ENCODE results near the gene ECEL1.
"Not testable (repeated sequence)": the region's sequence is repeated elsewhere in the genome, so short reads cannot be mapped to it uniquely, and the experiment has no call there.

Gene ECEL1, protein sequence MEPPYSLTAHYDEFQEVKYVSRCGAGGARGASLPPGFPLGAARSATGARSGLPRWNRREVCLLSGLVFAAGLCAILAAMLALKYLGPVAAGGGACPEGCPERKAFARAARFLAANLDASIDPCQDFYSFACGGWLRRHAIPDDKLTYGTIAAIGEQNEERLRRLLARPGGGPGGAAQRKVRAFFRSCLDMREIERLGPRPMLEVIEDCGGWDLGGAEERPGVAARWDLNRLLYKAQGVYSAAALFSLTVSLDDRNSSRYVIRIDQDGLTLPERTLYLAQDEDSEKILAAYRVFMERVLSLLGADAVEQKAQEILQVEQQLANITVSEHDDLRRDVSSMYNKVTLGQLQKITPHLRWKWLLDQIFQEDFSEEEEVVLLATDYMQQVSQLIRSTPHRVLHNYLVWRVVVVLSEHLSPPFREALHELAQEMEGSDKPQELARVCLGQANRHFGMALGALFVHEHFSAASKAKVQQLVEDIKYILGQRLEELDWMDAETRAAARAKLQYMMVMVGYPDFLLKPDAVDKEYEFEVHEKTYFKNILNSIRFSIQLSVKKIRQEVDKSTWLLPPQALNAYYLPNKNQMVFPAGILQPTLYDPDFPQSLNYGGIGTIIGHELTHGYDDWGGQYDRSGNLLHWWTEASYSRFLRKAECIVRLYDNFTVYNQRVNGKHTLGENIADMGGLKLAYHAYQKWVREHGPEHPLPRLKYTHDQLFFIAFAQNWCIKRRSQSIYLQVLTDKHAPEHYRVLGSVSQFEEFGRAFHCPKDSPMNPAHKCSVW

DNA sequence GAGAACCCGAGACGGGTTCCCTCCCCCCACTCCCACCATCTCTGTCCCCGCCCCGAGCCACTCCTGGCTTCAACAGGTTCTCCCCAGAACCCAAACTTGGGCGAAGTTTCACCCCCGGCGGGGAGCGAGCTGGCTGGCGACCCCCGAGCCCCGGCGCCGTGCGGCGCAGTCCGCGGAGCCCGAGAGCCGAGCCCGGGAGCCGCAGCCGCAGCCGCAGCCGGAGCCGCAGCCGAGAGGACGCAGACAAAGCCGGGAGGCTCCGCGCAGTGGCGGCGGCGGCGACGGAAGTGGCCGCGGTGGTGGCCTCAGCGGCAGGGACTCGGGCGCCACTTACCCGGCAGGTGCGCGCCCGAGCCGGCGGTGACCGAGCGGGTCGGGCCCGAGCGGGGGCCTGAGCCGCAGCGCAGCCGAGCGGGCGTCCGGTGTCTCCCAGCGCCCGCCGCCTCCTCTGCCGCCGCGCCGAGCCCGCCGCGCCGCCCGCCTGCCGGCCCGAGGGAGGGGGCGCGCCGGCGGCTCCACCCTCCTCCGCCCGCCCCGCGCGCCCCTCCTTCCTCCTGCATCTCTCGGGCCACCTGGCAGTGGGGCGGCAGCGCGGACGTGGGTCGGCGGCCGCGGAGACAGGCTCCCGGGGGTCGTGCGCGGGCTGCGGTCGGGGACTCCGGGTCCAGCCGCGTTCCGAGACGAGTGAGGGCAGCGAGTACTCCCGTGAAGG, at the start of gene ECEL1:
TSS of gene ECEL1 (minus strand) at position 450 of the 712 bp plus-strand sequence. CDS start 1,181 bp downstream, outside the sequence.
- no peak for DNase-seq

DNA sequence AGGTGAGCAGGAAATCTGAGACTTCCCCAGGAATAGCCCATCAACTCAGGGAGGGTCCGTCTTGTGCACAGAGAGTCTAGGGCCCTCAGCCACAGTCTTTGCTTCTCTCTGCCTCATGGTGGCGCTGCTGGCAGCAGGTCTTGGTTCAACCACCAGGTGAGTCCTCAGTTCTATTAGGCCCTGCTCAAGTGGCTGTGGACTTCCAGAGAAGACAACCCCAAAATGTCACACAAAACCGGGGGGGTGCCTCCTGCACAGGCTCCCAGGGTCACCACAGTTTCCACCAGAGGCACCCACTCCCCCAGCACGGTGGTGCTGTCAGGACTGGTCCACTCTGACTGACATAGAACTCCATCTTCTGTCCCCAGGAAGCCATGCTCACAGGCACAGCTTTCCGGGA, 49.4 kb upstream of the ECEL1 start:
- no peak for DNase-seq

DNA sequence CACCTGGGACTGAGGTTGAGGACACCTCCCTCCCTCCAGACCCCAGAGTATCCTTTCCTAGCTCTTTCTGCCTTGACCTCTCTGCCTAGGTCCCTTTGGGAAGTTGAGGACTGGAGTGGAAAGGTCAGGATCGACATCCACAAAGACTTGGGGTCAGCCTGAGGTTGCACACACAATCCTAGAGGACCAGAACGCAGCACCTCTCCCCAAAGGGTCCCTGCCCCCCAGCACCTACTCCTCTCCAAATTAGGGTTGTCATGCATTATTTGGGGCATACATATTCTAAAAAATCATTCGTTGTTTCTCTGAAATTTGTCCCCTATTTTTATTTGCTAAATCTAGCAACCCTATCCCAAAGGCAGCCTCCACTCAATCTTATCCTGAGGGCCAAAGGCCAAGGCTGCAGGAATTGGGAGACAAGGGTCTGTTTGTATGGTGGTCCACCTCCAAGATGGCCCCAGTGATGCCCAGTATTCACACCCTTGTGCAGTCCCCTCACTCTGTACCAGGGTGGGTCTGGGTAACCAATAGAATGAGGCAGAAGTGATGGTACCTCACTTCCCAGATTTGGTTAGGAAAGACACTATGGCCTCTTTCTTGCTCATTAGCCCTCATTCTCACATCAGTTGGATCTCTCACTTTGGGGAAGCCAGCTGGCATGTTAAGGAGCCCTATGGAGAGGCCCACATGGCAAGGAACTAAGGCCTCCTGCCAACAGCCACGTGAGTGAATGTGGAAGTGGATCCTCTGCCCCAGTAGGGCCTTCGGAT, 48.3 kb upstream of the ECEL1 start:
- DNase-seq: no peak

DNA sequence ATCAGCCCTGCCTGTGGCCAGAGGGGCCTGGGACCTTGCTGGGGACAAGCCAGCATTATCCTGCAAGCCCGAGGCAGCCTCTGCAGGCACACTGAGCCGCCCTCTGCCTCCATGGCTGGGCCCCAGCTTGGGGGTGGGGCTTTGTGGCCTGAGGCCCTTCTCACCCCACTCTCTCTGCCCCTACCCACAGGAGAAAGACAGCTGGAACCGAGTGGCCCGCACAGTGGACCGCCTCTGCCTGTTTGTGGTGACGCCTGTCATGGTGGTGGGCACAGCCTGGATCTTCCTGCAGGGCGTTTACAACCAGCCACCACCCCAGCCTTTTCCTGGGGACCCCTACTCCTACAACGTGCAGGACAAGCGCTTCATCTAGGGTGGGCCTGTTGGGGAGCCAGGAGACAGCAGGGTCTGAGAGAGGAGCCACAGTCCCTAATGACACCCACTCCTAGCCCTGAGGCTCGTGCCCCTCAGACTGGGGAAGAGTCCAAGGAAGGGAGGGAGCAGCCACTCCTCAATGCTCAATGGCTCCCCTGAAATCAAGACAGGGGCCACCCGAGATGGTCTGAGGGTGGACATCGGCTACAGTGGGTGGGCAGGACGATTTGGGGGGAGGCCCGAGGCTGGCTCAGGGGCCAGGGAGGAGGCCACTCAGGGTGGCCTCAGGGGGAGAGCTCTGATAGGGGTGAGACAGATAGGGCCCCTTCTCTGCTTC, 47.5 kb upstream of the ECEL1 start:
- no peak for DNase-seq

DNA sequence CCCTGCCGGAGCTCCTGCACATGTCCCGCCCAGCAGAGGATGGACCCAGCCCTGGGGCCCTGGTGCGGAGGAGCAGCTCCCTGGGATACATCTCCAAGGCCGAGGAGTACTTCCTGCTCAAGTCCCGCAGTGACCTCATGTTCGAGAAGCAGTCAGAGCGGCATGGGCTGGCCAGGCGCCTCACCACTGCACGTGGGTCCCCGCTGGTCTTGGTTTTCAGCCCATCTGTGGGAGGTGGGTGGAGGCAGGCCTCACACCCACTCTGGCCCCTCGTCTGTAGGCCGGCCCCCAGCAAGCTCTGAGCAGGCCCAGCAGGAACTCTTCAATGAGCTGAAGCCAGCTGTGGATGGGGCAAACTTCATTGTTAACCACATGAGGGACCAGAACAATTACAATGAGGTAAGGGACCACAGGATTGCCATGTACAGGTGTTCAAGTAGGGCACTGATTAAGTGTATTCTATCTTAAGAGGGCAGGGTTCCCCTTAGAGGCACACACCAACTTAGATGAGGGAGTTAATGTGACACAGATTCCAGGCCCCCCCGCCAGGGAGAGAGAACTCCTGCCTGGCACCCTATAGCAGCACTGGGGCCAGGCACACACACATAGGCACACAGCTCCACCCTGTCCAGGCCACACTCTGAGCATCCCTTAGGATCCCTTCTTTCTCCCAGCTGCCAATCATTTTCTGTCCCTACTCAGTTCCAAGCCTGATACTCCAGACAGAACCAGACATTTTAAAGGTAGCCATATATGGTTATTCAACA, 46.5 kb upstream of the ECEL1 start:
- no peak for DNase-seq

DNA sequence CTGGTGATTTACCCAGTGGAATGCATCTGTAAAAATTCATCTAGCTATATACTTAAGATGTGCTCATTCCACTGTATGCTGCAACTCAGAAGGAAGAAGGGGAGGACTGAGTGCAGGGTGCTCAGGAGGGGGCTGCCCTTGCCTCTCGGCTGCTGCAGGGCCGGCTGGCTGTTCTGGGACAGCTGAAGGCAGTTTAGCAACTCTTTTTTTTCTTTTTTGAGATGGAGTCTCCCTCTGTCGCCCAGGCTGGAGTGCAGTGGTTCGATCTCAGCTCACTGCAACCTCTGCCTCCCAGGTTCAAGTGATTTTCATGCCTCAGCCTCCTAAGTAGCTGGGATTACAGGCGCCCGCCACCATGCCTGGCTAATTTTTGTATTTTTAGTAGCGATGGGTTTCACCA, 45.2 kb upstream of the ECEL1 start:
- DNase-seq: not testable (repeated sequence)

DNA sequence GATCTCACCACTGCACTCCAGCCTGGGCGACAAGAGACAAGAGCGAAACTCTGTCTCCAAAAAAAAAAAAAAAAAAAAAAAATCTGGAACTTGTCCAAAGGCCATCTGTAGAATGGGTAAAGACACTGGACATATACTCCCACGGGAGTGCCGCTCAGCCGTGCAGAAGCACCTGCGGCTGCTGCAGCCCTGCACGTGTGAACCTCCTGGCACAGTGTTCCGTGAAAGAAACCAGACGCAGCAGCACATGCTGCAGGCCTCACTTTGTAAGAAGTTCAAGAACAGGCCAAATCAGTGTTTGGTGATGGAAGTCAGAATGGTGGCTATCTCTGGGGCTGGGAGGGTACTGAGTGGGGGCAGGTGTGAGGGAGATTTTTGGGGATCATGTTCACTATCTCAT, 44.8 kb upstream of the ECEL1 start:
- DNase-seq: no peak

DNA sequence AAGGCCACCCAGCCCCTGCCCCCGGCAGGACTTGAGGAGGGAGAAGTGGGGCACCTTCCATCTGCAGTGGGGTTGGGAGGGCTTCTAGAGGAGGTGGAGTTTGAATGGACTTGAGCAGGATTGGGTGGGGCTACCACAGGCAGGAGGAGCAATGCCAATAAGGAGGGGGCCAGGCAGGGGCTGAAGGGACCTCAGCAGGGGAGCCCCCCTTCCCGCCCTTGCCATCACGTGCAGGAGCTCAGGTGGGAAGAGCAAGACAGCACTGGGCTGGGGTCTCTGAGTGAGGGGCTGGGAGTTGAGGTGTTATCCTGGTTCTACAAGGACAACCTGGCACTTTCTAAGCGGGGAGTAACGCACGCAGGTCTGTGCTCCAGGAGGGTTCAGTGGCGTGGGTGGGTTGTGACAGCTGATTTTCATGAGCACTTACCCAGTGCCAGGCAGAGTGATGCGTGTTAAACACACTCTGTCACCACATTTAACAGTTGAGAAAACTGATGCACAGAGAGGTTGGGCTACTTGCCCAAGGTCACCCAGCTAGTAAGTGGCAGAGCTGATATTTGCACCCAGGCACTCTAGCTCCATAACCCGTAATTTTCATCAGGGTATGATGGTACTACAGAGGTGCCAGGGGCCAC, 43.1 kb upstream of the ECEL1 start:
- DNase-seq: no peak

DNA sequence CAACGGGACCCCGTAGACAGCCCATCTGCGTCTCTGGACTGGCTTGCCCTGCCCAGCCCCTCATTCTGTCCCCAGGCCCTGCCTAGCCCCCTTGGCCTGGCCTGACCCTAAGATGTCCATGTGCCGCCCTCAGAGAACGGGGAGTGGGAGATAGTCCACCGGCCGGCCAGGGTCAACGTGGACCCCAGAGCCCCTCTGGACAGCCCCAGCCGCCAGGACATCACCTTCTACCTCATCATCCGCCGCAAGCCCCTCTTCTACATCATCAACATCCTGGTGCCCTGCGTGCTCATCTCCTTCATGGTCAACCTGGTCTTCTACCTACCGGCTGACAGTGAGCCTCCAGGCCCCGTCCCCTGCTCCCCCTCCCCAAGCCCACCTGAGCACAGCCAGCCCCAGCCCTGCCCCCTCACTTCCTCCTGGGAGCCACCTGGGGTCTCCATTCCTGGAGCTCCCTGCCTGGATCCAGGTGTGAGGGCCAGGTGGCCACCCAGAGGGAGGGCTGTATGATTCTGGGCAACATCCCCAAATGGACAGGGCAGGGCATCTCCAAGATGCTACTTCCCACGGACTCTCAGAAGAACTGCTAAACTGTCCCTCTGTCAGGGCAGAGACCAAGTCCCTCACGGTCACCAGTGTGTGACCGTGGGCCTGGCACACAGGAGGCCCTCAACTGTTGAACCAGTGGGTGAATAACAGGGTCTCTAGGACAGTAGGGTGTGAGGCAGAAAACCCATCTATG, 42.3 kb upstream of the ECEL1 start:
- DNase-seq: no peak

DNA sequence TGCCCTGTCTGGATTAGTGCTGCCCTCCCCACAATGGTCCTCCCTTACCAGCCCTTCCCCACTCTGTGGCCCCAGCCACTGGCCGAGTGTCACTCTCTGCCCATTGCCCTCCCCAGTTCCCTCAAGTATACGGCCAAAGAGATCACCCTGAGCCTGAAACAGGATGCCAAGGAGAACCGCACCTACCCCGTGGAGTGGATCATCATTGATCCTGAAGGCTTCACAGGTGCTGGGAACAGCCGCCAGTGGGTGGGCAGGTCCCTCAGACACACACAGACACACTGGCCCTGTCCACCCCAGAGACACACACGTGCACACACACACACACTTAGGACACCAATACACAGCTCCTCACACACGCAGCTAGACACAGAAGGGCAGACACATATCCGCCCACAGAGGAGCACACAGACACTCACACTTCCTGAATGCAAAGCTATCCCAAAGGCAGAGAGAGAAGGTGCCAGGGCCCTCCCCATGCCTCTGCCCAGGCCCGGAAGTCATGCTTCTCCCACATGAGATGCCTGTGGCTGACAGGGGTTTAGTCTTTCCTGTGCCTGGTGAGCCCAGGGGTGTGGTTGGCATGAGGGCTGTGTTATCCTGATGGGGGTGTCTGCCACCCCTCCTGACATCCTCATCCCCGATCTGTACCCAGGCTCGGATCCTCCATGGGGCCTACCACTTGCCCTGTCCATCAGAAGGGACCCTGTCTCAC, 41.3 kb upstream of the ECEL1 start:
- DNase-seq: no peak

DNA sequence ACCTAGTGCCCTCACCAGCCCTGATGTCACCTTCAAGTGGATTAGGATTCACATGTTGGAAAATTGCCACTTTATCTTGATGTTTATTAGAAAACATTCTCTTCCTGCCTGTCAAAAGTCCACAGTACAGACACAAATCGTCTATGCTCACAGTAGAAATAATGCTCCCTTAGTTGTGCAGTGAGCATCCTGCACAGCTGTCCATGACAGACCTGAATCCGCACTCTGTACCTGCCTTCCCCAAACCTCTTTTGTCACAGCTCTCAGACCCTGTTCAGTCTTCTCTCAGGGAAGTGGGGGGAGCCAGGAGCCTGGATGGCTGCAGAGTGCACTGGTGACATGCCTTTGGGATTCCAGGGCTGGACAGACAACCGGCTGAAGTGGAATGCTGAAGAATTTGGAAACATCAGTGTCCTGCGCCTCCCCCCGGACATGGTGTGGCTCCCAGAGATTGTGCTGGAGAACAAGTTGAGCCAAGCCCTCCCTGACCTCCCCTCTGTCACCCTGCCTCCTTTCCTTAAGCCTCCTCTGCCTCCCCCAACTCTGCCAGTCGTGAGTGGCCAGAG, 40.4 kb upstream of the ECEL1 start:
- DNase-seq: no peak

DNA sequence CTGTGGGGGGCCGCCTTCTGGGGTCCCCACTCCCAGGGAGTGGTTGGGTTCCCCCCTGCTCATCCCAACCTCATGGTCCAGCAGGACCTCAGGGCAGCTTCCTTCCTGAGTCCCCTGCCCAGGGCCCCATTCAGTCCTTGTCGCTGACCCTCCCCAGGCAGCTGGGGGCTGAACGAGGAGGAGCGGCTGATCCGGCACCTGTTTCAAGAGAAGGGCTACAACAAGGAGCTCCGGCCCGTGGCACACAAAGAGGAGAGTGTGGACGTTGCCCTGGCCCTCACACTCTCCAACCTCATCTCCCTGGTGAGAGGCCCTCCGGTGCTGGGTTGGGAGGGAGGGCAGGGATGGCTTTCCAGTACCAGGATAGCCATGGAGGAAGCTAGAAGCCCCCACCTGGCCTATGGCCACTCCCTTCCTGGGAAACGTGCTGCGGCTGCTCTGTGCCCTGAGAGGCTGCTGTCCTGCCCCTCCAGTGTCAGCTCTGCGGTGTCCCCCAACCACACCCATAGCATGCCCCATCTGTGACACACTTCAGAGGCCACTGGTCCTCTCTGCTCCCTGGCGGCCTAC, 38.8 kb upstream of the ECEL1 start:
- DNase-seq: no peak

DNA sequence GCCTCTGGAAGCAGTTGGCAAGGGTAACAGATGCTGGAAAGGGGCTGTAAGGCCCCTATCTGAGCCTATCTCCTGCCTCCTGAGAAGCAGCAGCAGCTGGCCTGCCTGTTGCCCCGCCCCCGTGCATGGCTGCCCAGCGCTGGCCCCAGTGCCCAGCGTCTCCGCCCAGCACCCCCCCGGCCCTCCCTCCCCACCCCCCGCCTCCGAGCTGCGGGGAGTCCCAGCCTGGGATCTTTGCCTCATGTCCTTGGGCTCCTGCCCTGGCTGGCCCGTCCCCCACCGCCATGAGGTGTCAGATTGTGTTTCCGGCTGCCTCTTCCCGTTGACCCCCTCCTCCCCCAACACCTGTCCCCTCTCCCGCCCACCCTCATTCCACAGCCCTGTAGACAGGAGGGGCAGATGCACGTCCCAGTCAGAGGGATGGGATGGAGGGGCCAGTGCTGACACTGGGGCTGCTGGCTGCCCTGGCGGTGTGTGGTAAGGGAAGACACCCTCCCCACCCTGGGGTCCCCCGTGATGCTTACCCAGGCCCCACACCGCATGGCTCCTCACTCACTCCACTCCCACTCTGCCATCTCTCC, 38.2 kb upstream of the ECEL1 start, which contains the start of gene CHRND:
TSS of gene CHRND (plus strand) at position 370 of the 581 bp plus-strand sequence. CDS start at position 426, 56 bp downstream.
- DNase-seq: no peak

DNA sequence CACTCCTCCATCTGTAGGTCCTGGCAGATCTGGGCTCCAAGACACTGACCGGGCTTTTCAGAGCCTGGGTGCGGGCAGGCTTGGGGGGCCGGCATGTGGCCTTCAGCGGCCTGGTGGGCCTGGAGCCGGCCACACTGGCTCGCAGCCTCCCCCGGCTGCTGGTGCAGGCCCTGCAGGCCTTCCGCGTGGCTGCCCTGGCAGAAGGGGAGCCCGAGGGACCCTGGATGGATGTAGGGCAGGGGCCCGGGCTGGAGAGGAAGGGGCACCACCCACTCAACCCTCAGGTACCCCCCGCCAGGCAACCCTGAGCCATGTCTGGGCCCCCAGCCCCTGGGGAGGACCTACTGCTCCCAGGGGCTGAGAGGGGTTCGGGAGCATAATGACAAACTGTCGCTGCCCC, 37.6 kb upstream of the ECEL1 start:
- DNase-seq: no peak

DNA sequence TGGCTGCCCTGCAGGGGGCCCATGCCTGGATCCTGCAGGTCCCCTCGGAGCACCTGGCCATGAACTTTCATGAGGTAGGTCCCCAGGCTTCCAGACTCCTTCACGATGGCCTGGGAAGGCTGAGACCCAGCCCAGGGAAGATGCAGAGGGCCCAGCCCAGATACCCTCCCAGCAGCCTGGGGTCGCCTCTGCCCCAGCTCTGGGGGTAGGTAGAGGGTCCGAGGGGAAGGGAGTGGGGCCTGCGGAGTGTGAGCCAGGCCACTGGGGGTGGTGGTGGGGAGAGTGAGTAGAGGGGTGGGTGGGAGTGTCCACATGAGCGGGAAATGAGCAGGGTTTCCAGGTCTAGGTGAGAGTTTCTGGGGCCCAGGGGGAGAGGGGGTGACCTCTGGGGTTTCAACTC, 37.1 kb upstream of the ECEL1 start:
- no peak for DNase-seq

DNA sequence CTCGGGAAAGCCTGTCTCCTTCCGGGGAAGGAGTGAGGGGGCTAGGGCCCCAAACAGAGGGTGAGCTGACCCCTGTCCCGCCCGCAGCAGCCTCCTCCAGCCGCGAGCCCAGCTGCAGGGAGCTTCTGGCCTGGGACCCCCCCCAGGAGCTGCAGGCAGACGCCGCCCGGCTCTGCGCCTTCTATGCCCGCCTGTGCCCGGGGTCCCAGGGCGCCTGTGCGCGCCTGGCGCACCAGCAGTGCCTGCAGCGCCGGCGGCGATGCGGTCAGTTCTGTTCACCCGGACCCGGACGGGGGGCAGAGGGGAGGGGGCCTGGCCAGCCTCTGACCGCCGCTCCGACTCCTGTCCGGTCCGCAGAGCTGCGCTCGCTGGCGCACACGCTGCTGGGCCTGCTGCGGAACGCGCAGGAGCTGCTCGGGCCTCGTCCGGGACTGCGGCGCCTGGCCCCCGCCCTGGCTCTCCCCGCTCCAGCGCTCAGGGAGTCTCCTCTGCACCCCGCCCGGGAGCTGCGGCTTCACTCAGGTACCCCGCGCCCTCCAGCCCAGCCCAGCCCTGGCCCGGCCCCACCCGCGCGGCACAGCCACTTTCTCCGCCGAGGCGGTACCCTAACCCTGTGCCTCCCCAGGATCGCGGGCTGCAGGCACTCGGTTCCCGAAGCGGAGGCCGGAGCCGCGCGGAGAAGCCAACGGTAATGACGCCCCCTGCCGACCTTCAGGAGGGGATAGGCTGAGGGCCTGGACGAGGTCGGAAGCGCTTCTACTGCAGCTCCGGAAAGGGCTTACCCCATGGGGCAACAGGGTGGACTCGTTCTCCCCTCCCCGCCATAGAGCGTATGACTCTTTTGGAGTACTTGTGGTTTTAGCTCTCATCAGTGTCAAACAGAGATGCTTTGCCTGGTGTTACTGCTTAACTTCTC, 36.3 kb upstream of the ECEL1 start:
- DNase-seq: peak; percentile 39

DNA sequence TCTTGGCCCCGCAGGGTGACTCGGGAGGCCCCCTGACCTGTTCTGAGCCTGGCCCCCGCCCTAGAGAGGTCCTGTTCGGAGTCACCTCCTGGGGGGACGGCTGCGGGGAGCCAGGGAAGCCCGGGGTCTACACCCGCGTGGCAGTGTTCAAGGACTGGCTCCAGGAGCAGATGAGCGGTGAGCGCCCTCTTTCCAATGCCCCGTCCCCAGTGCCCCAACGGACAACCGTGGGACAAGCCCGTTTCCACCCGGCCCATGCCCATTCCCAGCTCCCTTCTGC, 35.7 kb upstream of the ECEL1 start:
- DNase-seq: no peak

Data from KG1 (cell line).